AG09319 (cell line): Measurements from ENCODE around the gene LRRC26.

Source experiments
- DNase-seq: peaks from one replicate; pipeline ENCODE4 v3.0.0-alpha.2; 2010; ENCODE audit warnings: low read depth; ENCODE audit errors: extremely low read depth
- CTCF ChIP-seq: IDR thresholded peaks from 2 replicates; pipeline ENCODE4 v1.5.1; 2011; ENCODE audit warnings: low read depth, mild to moderate bottlenecking, inconsistent platforms, low read length, moderate library complexity

Gene LRRC26

GRCh38 chr9:137195525-137196220 lies 25.8 kb upstream of the LRRC26 start:
- no peak for DNase-seq
- TF ChIP-seq CTCF = no peak

DNA sequence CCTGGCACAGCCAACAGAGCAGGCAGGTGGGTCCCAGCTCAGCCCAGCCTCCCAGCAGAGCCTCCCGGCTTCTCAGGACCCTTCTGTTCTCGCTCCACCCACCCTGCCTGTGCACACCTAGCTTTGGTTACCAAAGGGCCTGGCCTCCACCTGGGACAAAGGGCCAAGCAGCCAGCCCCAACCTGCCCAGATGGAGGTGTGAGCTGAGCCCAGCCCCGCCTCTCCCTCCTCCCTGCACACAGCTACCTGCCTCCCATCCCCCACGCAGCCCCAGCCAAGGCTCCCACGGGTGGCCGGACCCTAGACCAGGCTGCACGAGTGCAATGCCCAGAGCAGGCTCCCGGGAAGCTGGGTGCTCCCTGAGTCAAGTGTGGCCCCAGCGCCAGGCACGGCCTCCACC lies 25.1 kb upstream of the LRRC26 start:
- DNase-seq = no peak
- no peak for TF ChIP-seq CTCF

DNA sequence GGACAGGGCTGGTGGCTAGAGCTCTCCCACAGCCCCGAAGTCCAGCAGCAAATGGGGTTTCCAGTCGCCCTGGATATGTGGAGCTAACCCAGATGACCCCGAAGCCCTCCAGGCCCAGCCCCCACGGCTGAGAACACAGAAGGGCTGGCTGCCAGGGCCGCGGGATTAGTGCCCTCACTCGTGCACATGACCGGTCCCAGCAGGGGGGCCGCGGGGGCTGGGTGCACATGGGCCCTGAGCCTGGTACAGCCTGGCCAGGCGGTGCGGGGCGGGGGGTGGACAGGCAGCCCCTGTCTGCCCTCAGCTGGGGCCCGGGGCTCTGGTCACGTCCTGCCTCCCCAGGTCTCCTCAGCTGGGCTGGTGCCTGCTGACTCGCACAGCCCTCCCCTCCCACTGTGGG lies 24.5 kb upstream of the LRRC26 start:
- TF ChIP-seq CTCF = no peak
- no peak for DNase-seq

- DNase-seq = no peak
- TF ChIP-seq CTCF = no peak
Observed at GRCh38 chr9:137193771-137194170, 23.9 kb upstream of the LRRC26 start.

DNA sequence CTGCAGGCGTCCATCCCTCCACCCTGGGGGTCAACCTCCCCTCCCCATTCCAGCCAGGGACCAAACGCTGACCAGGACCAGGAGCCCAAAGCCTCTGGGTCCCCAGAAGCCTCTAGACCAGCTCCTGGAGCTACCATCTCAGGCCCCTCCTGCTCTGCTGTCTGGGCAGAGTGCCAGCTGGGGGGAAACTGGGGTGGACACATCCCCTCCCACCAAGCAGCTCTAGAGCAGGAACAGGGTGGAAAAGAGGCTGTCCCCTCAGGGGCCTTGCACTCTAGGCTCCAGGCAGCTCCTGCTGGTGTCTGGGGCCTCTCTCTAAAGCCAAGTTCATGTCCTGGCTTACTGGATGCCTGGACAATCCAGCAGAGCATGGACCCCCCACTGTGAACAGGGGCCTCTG lies 23.0 kb upstream of the LRRC26 start:
- DNase-seq = no peak
- TF ChIP-seq CTCF = no peak

GRCh38 chr9:137192448-137192780 lies 22.6 kb upstream of the LRRC26 start:
- DNase-seq = no peak
- TF ChIP-seq CTCF = no peak

- TF ChIP-seq CTCF = no peak
- no peak for DNase-seq
Observed at GRCh38 chr9:137191691-137192447, 22.0 kb upstream of the LRRC26 start.
